Chondrocyte (in vitro differentiated cells): ENCODE data around the gene DTNA. TPM values are rescaled to one million over a fixed set of nuclear protein-coding genes. Genes with fewer than 3 reads are reported as not detected.

Source experiments
- DNase-seq: peaks from one replicate; pipeline ENCODE4 v3.0.0; 2021; ENCODE audit warnings: mixed read lengths, low spot score
- H3K27ac Mint-ChIP-seq: one replicate; pipeline ENCODE4 v1.8.0; 2021; ENCODE audit warnings: mild to moderate bottlenecking, moderate library complexity, mixed read lengths; ENCODE audit not compliant: unreplicated experiment
- H3K27me3 Mint-ChIP-seq: 2 replicates; pipeline ENCODE4 v1.8.0; 2021; ENCODE audit warnings: low read depth, mixed read lengths
- H3K36me3 Mint-ChIP-seq: 2 replicates; pipeline ENCODE4 v1.8.0; 2021; ENCODE audit warnings: low read depth, mixed read lengths
- H3K4me1 Mint-ChIP-seq: 2 replicates; pipeline ENCODE4 v1.8.0; 2021; ENCODE audit warnings: low read depth, mild to moderate bottlenecking, mixed read lengths
- H3K4me3 Mint-ChIP-seq: one replicate; pipeline ENCODE4 v1.8.0; 2021; ENCODE audit warnings: mild to moderate bottlenecking, moderate library complexity, mixed read lengths; ENCODE audit not compliant: unreplicated experiment
- H3K9me3 Mint-ChIP-seq: 2 replicates; pipeline ENCODE4 v1.8.0; 2021; ENCODE audit warnings: low read depth, mixed read lengths
- CTCF ChIP-seq: fragments of 200-600 bp; sonication (generic); IDR thresholded peaks from 2 replicates; pipeline ENCODE4 v1.5.0; 2021; ENCODE audit warnings: antibody characterized with exemption, mild to moderate bottlenecking, moderate library complexity
- total RNA-seq: library from RNA; stranded (reverse); gene quantifications from 3 replicates; pipeline ENCODE4 v1.2.1, GENCODE V29; 2021

Gene DTNA
- total RNA-seq, 1 donor from 2014 or later = 3.7 TPM

DNA sequence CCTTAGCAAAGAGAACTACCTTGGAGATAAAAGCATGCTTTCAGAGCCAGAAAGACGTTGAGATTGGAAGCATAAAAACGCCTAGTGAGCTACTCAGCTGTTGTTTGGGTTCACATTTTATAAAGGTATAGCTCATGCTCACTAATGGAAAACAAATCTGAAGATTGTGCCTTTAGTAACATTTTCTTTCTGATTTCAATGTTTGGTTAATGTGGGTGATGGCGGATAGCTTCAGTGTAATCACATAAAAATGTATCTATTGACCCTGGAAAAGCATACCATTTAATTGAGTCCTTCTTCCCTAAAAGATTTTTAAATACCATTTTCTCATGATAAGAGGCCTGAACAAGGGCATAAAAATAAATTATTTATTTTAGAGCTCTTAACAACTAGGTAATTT is 73.4 kb downstream of the DTNA start:
- peaks cover 13% of the 10 kb centered on the region for H3K4me1 Mint-ChIP-seq
- no peak for DNase-seq
- H3K9me3 Mint-ChIP-seq = no peaks in the 10 kb centered on the region
- no peak for TF ChIP-seq CTCF
- no peak overlapping the region for H3K4me3 Mint-ChIP-seq
- H3K27ac Mint-ChIP-seq = peak overlapping the region; percentile 3
- H3K27me3 Mint-ChIP-seq = no peaks in the 10 kb centered on the region
- no peaks in the 10 kb centered on the region for H3K36me3 Mint-ChIP-seq

DNA sequence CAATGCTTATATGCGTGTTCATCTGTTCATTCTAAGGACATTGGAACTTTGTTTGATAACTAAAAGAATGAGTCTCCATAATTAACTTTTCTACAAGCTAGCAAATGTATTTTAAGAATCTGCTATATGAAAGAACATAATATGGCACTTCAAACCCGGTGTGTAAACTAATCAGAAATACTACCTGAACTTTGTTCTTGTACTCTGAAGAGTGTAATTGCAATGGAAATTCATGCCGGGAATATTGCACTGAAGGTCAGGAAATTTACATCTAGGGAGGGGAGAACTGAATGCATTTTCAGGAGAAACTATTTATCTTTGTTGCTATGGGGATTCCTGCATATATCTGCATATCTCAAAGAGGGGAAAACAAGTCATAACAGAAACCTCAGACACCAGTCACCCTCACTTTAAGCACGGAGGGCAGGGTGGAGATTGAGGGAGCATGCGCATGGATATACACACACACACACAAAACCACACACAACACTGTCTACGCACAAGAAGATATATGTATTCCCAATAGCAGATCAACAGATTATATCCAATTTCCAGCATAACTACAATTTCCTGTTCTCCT is 76.2 kb downstream of the DTNA start:
- H3K27me3 Mint-ChIP-seq = no peaks in the 10 kb centered on the region
- H3K36me3 Mint-ChIP-seq = no peaks in the 10 kb centered on the region
- peaks cover 13% of the 10 kb centered on the region for H3K4me1 Mint-ChIP-seq
- TF ChIP-seq CTCF = no peak
- no peaks in the 10 kb centered on the region for H3K9me3 Mint-ChIP-seq
- H3K4me3 Mint-ChIP-seq = no peak overlapping the region
- no peak overlapping the region for H3K27ac Mint-ChIP-seq
- DNase-seq = no peak

- Mint-ChIP-seq H3K36me3 (no peaks in the 10 kb centered on the region), H3K4me1 (peaks cover 13% of the 10 kb centered on the region), H3K9me3 (peaks cover 4% of the 10 kb centered on the region), H3K4me3 (no peak overlapping the region), H3K27ac (no peak overlapping the region), H3K27me3 (no peaks in the 10 kb centered on the region)
- DNase-seq = no peak
- peak; percentile 91 for TF ChIP-seq CTCF
Observed at GRCh38 chr18:34787931-34788532, 77.9 kb downstream of the DTNA start.

- Mint-ChIP-seq H3K27ac (no peak overlapping the region), H3K27me3 (no peaks in the 10 kb centered on the region), H3K4me3 (no peak overlapping the region), H3K9me3 (peaks cover 4% of the 10 kb centered on the region), H3K4me1 (no peaks in the 10 kb centered on the region), H3K36me3 (no peaks in the 10 kb centered on the region)
- DNase-seq = no peak
- TF ChIP-seq CTCF = no peak
Observed at GRCh38 chr18:34789768-34790344, 79.8 kb downstream of the DTNA start.

DNA sequence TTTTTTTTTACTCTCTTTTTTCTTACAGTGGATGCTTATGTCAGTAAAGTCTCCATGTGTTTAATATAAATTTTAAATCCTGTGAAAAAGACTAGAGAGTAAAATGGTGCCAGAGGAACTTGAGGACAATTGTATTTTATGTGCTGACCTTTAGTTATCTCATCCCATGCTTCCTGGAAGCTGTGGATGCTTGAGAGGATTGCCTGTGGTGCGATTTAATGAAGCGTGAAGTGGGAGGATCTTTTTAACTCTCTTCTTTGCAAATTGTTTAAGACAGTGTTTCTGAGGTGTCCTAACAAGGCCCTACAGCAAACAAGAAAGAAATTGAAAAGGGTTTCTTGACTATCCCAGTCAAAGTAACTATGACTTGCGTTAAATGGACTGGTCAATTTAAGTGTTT is 84.2 kb downstream of the DTNA start:
- Mint-ChIP-seq H3K4me1 (no peaks in the 10 kb centered on the region), H3K27me3 (no peaks in the 10 kb centered on the region), H3K9me3 (peaks cover 4% of the 10 kb centered on the region), H3K27ac (no peak overlapping the region), H3K36me3 (no peaks in the 10 kb centered on the region), H3K4me3 (no peak overlapping the region)
- DNase-seq = no peak
- no peak for TF ChIP-seq CTCF
